ENCODE data around the gene PPP2R2B.

Gene PPP2R2B

DNA sequence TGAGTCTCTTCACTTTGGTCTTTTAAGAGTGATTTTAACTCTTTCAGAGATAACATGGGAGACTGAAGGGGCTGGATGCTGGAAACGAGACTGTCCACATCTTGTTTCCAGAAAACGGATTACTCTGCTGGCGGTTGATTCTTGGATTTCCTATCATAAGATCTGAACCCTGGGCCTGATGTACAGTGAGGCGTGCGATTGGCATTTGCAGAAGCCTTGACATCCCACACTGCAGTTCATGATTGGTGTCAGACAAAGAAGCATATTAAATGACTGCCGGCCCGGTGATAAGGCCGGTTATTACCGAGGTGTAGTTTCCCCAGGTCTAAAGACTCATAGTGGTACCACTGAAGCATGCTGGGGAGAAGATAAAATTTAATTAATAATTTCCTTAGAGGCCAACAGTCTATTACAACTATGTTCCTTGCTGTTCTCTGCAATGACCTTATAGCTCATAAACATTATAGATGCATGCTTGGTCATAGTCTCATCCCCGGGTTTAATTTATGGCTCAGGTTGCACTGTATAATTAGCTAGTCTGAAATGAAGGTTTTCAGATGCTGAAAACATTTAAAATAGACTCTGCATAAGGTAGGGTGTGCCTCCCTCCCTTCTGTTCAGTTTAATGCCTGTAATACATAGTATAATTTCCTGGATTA lies 99.2 kb downstream of the PPP2R2B start:
- no peak for DNase-seq (ENCODE audit: low read depth)

GRCh38 chr5:146778795-146779194 lies 99.8 kb downstream of the PPP2R2B start:
- no peak for DNase-seq (ENCODE audit: low read depth)

GRCh38 chr5:146778261-146778660 lies 100.3 kb downstream of the PPP2R2B start:
- DNase-seq (ENCODE audit: low read depth) = no peak

GRCh38 chr5:146772881-146773466 lies 105.6 kb downstream of the PPP2R2B start:
- DNase-seq (ENCODE audit: low read depth) = no peak

- DNase-seq (ENCODE audit: low read depth) = no peak
Observed at GRCh38 chr5:146770980-146771379, 107.6 kb downstream of the PPP2R2B start.

- no peak for DNase-seq (ENCODE audit: low read depth)
Observed at GRCh38 chr5:146770546-146770945, 108.0 kb downstream of the PPP2R2B start.

DNA sequence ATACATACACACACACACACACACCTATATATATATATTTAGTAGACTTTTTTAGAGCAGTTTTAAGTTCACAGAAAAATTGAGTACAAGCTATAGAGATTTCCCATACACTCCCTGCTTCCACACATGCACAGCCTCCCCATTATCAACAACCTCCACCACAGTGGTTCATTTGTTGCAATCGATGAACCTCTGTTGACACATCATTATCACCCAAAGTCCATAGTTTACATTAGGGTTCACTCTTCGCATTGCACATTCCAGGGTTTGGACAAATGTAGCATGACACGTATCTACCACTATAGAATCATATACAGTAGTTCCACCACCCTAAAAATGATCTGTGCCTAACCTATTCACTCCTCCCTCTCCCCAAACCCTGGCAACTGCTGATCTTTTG lies 111.0 kb downstream of the PPP2R2B start:
- DNase-seq (ENCODE audit: low read depth) = no peak

- DNase-seq (ENCODE audit: low read depth) = no peak
Observed at GRCh38 chr5:146766013-146766412, 112.5 kb downstream of the PPP2R2B start.

DNA sequence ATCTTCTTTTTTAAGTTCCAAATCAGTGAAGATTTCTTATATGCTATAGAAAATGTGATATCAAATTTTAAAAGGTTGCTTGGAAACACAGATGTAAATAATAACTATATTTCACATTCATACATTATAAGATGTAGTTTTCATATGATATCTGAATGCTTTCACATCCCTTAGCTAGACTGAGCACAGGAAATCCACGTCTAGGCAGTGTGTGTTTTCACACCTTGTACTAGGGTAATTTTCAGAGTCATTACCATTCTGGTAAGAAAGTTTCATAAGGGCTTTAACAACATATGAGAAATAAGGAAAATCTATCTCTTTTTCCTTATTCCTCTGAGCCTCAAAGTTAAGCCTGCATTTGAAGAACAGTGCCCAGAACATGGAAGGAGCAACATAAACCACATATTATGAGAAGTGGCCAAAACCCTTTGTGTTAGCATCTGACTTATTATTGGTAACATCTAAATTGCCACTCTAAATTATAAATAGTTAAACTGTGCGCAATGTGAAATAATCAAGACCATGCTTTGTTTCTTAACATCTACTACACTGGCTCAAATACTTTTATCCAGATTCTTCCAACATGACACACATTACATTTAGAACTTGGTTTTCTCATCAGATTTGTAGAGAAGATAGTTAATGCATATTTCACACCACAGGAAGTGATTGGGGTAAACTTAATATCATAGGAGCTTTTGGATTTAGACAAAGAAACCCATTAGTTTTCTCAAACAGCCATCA lies 113.3 kb downstream of the PPP2R2B start:
- DNase-seq (ENCODE audit: low read depth) = no peak

- DNase-seq (ENCODE audit: low read depth) = no peak
Observed at GRCh38 chr5:146762830-146763229, 115.7 kb downstream of the PPP2R2B start.

- no peak for DNase-seq (ENCODE audit: low read depth)
Observed at GRCh38 chr5:146761811-146762210, 116.7 kb downstream of the PPP2R2B start.

DNA sequence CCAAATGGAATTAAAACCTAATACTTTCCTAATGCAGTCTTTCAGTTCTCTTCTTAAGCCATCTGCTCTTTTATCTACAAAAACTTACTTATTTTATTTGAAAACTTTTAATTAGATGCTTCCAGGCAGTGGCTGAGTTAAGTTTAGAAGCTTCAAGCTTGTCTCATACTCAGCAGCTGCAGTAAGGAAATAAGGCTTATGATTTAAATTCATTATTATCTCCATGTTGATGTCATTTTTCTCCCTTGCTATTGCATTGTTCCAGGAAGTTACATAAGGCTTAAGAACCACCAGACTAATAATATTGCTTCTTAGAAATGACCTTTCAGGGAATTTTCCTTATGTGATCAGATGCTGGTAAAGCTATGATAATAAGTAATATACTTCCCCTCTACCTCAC lies 119.6 kb downstream of the PPP2R2B start:
- no peak for DNase-seq (ENCODE audit: low read depth)

GRCh38 chr5:146758076-146758475 lies 120.5 kb downstream of the PPP2R2B start:
- no peak for DNase-seq (ENCODE audit: low read depth)

- DNase-seq (ENCODE audit: low read depth) = no peak
Observed at GRCh38 chr5:146756546-146756945, 122.0 kb downstream of the PPP2R2B start.

- DNase-seq (ENCODE audit: low read depth) = no peak
Observed at GRCh38 chr5:146755793-146756192, 122.8 kb downstream of the PPP2R2B start.

- no peak for DNase-seq (ENCODE audit: low read depth)
Observed at GRCh38 chr5:146754621-146755020, 123.9 kb downstream of the PPP2R2B start.

DNA sequence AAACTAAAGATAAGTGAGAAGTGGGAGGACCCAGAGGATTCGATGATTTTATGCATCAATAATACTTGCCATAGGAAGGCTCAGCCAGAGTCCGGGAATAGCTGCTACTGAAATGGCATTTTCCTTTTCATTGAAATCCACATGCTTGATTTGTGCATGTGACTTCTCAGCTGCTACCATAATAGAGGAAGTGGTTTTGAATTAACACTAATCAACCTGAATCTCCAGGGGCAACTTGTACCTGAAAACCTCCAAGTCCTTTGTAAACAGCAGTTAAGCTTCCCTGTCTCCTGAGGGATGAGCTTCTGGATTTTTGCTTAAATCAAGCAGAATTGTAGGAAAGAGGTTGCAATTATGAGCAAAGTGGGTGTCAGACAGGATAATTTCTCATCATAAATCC lies 124.9 kb downstream of the PPP2R2B start:
- DNase-seq (ENCODE audit: low read depth) = no peak

DNA sequence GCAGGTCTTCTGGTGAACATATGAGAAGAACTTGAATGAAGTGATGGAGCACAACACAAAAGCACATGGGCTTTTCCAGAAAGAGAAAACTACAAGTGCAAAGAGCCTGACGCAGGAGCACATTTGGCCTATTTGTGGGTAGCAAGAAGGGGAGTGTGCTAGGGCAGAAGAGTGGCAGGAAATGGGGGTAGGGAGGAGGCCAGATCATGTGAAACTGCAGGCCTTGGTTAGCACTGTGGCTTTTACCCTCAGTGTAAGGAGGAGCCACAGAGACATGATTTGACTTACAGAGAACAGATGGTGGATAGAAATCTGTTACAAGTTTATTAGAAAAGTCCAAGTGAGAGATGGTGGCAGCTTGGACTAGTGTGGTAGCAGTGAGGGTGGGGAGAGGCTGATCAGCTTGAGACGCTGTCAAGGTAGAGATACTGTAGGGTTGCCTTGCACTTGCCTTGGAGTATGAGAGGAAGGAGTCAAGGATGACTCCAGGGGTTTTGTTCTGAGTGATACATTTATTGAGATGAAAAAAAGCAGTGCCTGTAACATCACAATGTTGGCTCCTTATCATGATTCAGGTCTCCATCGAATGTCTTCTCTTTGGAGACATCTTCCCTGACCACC lies 126.7 kb downstream of the PPP2R2B start:
- peak; percentile 14 for DNase-seq (ENCODE audit: low read depth)

DNA sequence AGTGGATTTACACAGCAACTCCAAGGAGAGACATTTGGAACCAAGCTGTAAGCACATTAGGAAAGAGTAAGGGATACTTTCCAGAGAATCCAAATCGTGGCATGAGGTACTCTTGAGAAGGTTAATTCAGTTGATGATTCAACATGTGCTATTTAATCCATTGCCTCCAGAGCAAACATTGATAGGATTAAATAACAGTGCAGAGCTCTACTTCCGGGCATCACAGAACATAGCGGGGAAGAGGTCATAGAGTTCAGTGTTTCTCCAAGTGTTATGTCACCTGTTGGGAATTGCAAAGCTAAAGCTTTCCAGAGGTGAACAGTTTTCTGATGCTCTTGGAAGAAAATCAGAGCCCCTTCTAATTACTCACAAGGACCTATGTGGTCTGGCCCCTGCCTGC lies 127.5 kb downstream of the PPP2R2B start:
- DNase-seq (ENCODE audit: low read depth) = no peak

DNA sequence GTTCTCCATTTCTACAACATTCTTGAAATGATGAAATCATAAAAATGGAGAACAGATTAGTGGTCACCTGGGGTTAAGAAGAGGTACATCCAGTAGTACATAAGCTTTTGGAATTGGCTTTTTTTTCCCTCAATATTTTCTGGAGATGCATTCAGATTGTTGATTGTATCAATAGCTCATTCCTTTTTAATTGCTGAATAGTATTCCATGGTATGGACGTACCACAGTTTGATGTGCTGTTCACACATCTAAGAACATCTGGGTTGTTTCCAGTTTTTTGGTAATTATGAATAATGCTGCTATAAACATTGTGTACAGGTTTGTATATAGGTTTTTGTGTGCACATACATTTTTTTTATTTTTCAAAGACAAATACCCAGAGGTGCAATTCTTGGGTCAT lies 130.0 kb downstream of the PPP2R2B start:
- DNase-seq (ENCODE audit: low read depth) = no peak

GRCh38 chr5:146745931-146746577 lies 132.5 kb downstream of the PPP2R2B start:
- DNase-seq (ENCODE audit: low read depth) = no peak

DNA sequence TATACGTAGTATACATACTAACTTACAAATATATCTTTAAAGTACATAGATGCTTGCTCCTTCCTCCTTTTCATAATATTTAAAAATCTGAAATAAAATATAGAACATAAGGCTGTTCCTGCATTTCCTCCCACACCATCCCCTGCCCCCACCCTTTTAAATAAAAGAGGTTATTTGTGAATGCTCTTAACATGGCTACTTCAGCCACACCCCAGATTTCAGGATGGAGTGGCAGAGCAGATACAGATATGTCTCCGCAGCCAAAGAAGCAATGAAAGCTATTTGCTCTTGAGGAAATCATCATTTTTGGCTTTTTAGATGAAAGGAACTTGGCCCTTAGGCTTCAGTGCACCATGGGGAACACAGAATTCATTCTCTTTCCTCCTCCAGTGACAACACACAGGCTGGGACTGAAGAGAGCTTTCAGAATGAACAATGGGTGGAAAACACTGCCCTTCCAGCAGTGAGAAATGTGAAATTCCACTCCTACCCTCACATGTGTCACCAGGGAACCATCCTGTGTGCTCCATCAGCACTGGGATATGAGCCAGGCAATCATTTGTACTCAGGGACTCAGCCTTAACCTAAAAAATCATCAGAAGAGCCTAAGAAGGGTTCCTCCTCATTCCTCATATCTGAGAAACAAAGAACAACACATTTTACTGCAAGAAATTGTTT lies 134.3 kb downstream of the PPP2R2B start:
- no peak for DNase-seq (ENCODE audit: low read depth)

Measured in activated T-cell treated with anti-CD3 and anti-CD28 coated beads for 1 hour (primary cell).